NK-92 treated with Interleukin-12 subunit alpha and Interleukin-12 subunit beta, amount 100 ng/mL, for 24 hours (cell line): ENCODE results near the gene ZNRF1.
"Not testable (repeated sequence)": the region's sequence is repeated elsewhere in the genome, so short reads cannot be mapped to it uniquely, and the experiment has no call there.

ENCODE experiments used
- DNase-seq: peaks from one replicate; lab custom pipeline; 2025; lab: John Stamatoyannopoulos, UW

The ZNRF1 gene

DNA sequence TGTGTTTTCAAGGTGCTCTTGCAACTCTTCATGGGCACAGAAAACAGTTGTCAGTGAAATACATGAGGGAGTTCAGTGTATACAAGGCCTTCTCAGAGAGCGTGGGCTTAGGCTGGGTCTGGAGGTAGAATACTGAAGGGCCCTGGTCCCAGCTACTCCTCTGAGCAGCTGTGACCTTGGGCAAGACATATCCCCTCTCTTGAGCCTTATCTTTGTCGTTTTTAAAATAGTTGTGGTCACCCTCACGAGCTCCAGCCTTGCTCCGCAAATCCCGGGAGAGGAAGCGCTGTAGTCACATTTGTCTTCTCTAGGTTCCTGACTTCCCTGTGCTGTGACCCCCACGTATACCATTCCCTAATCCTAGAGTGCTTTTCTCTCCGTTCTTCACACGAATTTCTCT, 3.6 kb downstream of the ZNRF1 start:
- no peak for DNase-seq

DNA sequence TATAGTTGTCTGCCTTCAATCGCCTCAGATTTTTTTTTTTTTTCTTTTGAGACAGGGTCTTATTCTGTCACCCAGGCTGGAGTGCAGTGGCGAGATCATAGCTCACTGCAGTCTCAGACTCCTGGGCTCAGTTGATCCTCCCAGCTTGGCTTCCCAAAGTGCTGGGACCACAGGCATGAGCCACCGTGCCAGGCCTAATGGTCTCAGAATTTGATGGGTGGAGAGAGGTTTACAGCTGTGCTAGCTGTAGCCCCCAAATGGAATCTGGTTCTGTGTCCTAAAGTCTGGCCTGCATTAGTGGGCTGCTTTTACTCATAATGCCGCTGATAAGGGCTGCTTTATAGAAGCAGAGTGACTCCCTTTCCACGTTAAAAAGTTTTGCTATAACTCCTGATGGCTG, 5.1 kb downstream of the ZNRF1 start:
- DNase-seq = no peak

DNA sequence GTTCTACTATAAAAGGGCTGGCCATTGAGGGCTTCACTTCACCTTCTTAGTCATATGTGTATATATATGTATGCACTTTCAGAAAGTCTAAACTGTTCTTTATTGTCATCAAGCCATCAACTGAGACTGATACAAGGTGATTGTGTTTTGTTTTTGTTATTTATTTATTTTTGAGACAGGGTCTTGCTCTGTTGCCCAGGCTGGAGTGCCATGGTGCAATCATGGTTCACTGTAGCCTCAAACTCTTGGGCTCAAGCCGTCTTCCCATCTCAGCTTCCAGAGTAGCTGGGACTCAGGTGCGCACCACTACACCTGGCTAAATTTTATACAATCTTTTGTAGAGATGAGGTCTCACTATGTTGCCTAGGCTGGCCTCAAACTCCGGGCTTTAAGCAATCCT, 5.6 kb downstream of the ZNRF1 start:
- DNase-seq = no peak

DNA sequence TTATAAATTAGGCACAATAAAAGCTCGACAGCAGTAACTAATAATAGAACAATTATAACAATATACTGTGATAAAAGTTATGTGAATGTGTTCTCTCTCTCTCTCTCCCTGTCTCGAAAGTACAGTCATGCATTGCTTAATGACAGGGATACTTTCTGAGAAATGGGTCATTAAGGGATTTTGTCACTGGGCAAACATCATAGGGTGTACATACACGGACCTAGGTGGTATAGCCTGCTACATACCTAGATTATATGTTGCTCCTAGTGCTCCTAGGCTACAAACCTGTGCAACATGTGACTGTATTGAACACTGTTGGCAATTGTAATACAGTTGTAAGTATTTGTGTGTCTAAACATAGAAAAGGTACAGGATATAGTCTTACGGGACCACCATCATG, 6.9 kb downstream of the ZNRF1 start:
- no peak for DNase-seq

DNA sequence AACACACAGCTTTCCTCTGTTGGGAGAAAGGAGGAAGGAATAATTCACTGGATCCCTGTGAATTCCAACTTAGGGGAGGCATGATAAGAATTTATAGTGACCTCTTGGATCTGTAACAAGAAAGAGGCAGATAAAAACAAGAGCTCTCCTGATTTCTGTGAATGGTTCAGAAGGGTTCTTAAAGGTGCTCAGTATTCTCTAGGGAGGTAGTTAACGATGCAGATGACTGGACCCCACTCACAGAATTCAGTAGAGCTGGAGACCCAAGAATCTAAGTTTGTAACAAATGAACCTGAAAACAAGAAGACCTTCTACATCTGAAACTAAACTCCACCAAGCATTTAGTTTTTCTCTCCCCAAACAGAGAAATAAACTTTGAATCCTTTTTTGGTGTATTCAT, 8.6 kb downstream of the ZNRF1 start:
- no peak for DNase-seq

DNA sequence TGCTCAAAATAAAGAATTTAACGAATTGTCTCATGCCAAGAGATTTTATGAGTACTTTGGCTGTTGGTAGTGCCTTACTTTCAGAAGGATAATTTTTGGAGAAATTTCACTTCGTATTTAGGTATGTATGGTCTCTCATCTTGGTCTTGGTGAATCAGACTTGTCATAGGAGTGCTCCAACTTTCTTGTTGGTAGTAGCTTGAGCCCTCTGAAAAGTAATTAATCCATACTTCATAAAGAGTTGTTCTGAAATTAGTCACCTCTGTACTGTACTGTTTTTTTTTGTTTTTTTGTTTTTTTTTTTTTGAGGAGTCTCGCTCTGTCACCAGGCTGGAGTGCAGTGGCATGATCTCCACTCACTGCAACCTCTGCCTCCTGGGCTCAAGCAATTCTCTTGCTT, 11.6 kb downstream of the ZNRF1 start:
- no peak for DNase-seq

DNA sequence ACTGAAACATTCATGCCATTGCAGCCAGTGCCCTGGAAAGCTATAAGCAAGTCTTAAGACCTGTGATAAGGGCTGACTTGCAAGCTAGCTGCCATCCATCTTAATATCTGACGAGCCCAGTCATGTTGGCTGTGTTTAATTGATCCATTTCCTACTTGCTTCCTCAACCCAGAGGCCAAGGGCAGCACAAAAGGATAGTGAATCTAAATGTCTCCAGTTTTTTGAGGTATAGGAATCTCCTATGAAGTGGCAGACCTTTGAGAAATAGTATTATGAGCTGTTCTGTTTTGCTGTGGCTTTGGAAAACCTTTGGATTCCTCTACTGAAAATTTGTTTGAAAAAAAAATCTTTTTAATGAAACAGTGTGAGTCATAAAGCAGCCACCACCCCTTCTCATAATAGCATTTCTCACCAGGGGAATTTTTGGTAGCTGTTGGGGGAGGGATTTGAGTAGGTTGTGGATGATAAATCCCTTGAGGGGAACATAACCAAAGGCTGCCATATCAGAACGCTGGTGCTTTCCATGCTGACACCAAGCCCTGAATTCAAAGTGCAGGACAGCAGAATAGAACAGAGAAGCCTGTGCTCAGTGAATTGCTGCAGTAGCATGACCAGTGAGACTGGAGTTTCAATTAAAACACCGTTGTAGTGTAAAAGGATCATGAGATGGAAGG, 12.9 kb downstream of the ZNRF1 start:
- peak; percentile 23 for DNase-seq

DNA sequence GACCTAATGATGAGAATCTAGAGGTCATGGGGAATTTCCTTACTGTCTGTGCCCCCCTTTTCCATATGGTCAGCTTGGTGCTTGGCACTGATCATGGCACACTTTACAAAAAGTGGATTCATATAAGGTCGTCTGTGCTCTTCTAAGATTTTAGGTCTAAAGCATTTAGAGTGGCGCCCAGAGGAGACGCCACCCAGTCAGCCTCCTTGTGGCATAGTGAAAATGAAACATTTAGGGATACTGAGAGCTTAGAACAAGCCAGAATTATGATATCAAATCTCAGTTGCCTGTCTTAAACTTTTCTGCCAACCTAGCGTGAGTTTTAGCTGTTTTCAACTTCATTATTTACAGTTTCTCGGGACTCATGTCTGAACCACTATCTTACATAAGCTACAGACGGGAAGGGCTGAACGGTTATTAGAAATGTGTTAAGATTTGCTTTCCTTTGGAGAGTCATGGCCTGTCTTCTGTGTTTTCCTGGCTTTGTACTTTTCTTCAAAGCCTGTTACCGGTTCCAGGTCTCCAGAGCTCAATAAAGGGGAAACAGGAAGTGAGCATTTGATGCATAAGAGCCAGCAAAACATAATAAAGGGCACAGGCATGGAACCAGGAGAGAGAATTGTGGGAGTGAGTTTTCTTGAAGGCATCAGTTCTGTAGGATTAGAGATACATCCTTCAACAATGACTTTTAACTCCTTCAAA, 13.7 kb downstream of the ZNRF1 start:
- no peak for DNase-seq

DNA sequence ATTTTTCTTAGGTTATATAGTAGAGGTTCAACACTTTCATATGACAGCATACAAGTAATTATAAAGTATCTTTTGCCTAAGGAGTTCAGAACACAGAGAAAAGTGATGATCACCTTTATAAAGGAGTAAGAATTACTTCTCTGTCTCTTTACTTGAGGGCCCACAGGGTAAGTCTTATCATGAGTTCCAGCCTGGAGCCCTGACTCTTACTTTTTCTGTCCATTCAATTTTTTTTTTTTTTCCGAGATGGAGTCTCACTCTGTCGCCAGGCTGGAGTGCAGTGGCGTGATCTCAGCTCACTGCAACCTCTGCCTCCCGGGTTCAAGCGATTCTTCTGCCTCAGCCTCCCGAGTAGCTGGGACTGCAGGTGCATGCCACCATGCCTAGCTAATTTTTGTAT, 14.3 kb downstream of the ZNRF1 start:
- DNase-seq = not testable (repeated sequence)

DNA sequence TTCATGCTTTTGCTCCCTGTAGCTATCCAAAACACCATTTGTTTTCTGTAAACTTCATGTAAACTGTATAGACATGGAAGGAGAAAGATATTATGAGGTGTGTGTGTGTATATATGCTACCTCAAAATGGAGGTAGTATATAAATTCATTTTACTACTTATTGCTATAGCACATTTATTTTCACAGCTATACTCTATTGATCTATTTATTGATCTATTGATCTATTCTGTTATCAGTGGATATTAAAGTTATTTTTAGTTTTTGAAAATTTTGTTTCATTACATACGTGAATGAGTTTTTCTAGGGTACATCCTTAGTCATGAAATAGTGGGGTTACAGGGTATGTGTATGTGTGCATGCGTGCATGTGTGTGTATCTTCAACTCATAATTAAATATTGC, 15.5 kb downstream of the ZNRF1 start:
- DNase-seq = no peak

DNA sequence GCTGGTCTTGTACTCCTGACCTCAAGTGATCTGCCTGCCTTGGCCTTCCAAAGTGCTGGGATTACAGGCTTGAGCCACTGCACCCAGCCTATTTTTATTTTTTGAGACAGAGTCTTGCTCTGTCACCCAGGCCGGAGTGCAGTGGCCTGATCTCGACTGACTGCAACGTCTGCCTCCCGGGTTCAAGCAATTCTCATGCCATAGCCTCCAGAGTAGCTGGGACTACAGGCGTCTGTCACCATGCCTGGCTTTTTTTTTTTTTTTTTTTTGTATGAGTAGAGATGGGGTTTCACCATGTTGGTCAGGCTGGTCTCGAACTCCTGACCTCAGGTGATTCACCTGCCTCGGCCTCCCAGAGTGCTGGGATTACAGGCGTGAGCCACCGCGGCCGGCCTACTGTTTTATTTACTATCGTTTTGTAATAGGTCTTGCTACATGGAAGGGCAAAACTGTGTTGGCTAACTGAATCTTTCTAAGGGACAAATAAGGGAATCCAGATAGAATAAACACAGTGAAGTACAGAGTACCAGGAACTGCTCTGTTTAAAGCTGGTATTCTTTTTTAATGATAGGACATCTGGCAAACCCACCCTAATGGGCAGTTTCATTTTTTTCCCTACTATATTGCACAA, 17.7 kb downstream of the ZNRF1 start:
- DNase-seq = not testable (repeated sequence)

DNA sequence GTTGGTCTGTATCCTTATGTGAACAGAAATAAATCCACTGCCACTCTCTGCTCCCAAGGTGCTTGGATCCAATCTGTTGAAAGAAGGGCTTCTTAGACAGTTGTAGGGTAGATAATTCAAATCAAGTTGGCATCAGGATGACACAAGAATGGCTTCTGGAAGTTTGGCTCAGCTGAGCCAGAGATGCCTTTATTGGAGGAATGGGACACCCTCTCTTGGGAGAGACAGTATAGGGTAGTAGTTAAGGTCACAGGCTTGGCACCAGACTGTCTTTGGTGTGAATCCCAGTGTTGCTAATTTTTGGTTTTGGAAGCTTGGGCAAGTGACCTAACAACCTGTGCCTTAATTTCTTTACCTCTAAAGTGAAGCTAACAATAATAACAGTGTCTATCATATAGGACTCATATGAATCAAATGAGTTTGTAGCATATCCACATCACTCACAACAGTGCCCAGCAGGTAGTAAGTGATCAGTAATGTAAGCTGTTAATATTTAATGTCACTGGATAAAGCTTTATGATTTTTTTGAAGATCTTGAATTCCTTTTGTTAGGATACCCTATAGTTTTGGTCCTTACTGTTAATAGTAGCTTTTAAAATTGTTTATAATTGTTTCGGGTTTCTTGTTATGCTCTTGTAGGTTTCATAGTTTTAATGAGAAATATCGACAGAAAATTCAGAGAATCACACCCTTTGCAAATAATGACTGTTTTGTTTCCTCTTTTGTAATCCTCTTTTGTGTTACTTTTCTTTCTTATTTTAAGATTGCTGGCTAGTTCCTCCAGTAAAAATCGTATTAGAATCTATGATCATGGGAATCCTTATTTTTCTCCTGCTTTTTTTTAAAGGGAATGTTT, 19.1 kb downstream of the ZNRF1 start:
- no peak for DNase-seq

DNA sequence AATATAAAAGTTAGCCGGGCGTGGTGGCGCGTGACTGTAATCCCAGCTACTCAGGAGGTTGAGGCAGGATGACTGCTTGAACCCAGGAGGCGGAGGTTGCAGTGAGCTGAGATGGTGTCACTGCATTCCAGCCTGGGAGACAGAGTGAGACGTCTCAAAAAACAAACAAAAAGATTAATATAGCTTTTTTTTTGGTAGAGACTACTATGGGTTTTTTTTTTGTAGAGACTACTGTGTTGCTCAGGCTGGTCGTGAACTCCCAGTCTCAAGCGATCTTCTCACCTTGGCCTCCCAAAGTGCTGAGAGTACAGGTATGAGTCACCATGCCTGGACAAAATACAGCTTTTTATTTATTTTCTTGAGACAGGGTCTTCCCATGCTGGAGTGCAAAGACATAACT, 20.2 kb downstream of the ZNRF1 start:
- DNase-seq = no peak

DNA sequence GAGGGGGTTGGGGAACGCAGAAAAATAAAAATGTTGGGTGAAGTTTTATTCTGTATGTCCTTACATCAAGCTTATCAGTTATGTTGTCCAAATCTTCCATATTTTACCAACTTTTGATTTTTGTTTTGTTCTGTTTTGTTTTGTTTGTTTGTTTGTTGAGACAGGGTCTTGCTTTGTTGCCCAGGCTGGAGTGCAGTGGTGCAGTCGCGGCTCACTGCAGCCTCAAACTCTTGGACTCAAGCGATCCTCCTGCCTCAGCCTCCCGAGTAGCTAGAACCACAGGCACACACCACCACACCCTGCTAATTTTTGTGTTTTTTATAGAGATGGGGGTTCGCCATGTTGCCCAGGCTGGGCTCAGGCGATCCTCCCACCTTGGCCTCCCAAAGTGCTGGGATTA, 20.8 kb downstream of the ZNRF1 start:
- DNase-seq = no peak

DNA sequence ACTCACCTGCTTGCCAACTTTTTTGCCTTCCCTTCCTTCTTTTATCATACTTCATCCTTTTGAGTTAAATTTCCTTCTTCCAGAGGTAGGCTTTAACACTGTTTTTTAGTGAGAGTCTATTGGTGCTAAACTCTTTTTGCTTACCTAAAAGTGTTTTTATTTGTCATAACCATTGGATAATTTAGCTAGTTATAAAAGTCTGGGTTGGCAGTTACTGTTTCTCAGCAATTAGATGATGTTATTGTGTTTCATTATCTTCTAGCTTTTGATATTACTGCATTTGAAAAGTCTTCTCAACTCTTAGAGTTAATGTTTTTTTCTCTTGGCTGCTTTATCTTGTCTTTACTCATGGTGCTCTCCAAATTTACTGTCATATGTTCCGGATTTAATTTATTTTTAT, 22.6 kb downstream of the ZNRF1 start:
- no peak for DNase-seq

DNA sequence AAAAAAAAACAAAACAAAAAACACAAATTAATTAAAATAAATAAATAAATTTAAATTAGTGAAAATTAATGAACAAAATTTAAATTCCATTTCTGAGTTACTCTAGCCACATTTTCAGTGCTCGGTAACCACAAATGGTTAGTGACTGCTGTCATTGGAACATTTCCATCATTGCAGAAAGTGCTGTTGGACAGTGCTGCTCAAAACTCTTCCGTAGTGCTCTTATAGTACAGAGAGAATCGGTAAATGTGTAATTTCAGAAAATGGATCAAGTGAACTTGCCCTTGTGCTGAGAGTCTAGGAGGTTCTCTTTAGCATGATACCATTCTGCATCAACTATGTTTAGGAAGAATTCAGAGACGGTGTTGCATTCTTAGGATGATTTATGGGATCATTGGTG, 23.7 kb downstream of the ZNRF1 start:
- DNase-seq = no peak

DNA sequence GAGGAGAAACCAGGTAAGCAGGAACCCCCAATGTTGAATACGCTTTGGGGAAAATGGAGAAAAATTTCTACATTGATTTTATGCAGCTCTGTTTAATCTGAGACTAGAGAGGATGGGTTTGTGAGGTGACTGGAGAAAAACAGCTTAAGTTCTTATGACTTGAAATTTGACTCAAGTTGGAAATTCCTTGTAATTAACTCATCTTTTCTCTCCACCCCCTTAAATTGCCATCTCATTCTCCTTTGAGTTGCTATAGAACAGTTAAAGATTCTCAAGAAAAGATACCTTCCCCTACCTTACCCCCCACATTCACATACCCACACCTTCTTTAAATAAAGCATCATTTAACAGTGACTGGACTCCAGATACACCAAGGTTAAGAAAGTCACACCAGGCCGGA, 24.2 kb downstream of the ZNRF1 start:
- no peak for DNase-seq

DNA sequence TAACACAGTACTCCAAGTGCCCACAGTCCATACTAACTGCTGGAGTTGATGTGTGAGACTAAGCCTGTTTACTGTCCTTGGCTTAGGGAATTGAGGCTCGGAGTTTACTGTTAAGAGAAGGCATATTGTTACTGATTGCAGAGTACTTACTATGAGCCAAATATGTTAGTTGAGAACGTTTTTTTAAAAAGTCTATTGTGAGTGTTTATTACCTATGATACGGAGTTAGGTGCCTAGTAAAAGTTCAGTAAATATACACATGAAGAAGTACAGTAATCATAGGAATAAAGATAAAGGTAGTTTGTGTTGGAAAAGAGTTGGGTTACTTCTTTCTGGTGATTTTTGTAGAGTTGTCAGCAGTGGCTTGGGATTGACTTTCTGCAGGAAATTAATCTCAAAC, 25.4 kb downstream of the ZNRF1 start:
- DNase-seq = no peak

DNA sequence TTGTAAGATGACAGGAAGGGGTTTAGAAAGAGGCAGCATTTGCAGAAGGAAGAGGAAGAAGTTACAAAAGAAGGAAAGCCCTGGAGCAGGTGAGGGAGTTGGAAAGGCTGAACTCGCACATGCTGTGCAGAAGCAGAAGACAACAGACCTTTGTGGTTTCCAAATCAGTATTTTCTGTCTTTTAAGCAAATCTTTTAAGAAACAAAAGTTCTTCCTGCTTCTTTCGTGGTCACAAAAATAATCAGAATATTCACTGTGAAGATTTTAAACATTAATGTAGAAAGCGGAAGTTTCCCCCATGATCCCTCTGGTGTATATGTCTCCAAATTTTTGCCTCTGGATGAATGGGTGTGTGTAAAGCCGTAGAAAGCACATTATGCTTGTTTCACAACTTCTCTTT, 25.8 kb downstream of the ZNRF1 start:
- no peak for DNase-seq

DNA sequence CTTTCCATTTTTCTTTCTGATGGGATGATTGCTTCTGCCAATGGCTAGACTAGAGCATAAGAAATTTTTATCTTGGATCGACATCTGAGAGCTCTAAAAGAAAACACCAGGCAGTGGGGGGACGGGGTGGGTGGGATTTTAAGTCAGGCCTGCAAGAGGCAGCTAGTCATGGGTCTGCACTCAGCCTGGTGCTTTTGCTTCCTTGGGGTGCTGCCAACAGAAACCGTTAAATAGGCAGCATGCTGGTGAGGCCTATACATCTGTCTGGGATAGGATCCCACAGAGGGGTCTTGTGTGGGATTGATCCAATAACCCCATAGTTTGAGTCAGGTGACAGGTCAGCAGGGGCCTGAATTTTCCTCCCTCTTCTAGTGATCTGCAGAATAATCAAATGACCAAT, 26.9 kb downstream of the ZNRF1 start:
- no peak for DNase-seq

DNA sequence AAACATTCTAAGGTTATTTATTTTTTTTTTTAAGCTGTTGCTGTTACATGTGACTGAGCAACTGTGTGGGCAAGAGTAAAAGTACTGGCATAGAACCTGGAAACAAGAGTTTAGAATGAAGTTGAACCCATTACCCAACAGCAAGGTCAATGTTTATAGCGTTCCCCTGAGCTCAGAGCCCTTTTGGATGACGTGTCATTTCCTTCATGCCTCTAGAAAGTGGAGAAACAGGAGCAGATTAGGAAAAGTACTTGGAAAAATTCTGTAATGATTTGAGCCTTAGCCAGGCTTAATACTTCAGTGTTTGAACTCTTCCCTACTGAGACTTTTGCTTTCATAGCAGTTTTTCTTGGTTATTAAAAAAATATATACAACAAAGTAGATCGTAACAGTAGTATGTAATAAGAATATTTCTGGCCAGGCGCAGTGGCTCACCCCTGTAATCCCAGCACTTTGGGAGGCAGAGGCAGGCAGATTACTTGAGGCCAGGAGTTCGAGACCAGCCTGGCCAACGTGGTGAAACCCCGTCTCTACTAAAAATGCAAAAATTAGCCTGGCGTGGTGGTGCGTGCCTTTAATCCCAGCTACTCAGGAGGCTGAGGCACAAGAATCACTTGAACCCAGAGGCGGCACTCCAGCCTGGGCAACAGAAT, 27.5 kb downstream of the ZNRF1 start:
- not testable (repeated sequence) for DNase-seq

DNA sequence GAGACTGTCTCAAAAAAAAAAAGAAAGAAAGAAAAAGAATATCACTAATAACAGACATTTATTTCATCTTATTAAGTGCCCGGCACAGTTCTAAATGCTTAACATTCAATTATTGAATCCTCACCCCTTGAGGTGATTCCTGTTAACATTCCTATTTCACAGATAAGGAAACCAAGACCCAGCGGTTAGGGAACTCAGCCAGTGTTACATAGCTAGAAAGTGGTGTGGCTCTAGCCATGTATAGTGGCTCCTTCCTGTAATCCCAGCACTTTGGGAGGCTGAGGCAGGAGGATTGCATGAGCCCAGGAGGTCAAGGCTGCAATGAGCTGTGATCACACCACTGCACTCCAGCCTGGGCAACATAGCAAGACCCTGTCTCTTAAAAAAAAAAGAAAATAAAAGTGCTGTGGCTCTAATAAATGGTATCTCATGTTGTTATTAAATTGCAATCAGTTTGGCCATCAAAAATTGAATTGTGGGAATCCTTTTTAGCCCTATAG, 28.1 kb downstream of the ZNRF1 start:
- DNase-seq = no peak
